ENCODE results near the gene PTH1R.

Gene PTH1R

DNA sequence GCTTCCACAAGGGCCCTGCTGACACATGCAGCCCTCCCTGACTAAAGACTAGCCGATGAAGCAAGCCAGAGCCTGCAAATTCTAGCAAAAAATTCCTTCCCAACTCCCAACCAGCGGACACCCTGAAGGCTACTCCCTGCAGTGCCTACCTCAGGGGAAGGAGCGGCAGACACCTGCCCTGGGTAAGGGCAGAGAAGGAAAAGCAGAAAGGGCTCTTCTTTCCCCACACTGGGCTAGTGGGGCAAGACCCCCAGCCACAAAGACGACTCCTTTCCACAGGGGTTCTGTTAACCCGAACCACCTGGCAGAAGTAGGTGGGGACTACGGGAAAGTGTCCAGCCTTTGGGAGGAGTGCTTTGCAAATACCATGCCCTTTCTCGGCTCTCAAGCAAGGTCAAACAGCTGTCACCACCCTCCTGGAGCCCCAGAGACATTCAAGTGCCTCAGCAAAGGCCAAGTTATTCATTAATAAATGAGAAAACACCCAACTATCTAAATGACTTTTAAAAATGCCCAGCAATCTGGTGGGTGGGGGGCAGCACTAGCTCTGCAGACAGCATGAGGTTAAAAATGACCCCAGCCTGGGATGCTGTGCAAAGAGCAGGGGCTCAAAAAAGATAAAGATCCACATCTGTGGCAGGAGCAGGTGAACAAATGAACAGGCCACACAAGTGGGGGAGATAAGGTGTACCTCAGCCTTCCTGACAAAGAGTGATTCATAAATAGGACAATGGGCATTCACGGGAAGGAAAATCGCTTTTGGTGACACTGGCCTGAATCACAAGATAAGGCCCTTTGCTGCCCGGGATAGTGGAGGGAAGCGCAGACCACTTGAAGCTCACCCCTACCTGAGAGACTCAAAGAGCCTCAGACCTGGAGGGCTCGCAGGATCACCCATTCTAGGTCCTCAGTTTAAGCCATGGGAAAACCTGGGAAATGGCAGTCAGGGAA lies 66.0 kb downstream of the PTH1R start:
- no peak for DNase-seq (ENCODE audit: low spot score)
- no peak for FAIRE-seq

DNA sequence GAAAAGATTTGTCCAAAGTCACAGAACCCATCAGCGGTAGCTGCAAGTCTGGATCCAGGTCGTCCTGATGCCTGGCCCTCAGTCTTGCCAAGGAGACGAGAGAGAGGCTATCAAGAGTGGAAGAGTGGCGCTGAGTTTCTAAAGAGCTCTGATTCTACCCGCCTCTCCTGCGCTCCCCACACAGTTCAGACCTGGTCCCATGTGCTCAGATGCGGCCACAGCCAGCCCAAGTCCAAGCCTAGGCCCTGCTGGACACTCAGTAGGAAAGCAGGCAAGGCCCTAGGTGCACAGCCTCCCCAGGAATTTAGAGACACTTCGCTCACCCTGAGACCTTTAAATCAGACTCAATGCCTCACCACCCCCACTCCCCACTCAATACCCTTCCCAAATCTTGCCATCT lies 66.7 kb downstream of the PTH1R start:
- no peak for DNase-seq (ENCODE audit: low spot score)
- no peak for FAIRE-seq

- DNase-seq (ENCODE audit: low spot score), result no peak
- FAIRE-seq, result no peak
These were observed 68.9 kb downstream of the PTH1R start for GRCh38 chr3:46946416-46946815.

DNA sequence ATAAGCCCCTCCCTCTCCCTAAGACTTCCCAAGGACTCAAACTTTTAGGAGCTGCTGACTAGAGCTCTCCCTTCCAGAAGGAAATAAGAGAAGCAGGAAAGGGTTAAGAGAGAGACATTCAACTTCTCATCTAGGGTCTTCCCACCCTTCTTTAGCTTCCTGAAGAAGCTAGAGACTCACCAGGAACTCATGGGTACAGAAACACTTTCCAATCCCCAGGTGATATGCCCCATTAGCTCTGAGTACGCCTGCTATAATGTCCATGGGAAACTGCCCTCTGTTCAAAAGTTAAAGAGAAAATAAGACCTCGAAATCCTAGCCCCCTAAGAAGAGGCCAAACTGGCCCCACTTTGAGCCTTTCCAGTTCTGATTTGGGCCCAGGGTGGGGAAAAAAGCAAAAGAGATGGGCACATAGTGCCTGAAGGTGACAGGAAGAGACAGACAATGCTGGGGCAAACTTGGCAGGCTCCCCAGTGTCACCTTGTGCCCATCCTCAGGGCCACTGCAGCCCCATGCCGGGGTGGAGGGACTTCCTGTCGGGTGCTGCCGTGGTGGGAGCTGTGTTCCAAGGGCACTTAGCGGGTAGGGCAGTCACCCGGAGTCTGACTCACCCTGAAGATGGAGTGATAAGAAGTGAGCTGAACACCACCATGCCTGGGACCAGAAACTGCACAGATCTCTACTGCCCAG lies 69.5 kb downstream of the PTH1R start:
- no peak for FAIRE-seq

DNA sequence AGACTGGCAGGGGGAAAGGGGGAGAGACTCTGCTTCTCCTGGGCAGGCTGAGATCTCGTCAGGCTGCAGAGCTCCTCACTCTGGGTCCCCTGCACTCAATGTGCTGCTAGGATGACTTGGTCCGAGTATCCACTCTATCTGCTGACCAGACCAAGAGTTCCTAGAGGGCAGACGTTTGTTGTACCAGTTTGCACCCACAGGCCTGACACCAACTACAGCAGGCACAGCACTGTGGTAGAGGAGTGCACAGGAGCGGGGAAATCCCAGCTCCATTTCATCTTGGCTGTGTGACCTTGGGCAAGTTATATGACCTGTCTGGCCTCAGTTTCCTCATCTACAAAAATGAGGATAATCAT lies 70.0 kb downstream of the PTH1R start:
- FAIRE-seq (no peak), DNase-seq (ENCODE audit: low spot score) (no peak)

More for the DNA sequence above, 69.5 kb downstream of the PTH1R start:
- DNase-seq (ENCODE audit: low spot score), result no peak

DNA sequence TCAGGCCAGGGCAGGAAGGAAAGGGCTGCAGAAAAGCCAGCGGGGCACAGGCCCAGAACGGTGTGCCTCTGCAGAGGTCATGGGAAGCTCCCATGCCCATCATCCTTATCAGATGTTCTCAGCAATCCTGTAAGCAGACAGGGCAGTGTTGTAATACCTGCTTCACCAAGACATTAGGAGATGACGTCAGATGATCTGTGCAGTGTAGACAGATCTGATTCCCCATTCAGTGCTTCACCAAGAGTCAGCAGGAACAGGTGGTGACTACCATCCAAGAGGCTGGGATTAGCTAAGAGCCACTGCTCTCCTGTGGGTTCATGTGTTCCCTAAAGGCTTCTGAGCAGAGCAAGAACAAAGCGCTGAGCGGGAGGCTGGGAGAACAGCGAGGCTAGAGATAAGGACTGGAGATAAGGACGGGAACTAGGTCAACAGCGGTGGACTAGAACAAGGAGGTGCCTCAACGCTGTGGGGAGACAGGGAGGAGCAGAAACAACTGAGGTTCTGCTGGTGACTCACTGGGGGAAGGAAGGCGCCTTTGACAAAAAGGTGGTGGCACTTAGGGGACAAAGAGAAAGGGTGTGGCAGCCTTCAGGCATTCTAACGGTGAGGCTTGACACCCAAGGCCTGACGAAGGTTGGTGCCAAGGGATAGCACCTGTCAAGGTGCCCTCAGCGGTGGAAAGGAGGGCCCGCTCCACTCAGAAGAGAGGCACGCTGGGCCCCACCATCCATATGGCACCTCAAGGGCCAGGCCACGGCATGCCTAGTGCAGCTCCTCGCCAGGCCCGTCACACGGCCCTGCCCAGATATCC lies 70.7 kb downstream of the PTH1R start:
- FAIRE-seq (no peak), DNase-seq (ENCODE audit: low spot score) (no peak)

DNA sequence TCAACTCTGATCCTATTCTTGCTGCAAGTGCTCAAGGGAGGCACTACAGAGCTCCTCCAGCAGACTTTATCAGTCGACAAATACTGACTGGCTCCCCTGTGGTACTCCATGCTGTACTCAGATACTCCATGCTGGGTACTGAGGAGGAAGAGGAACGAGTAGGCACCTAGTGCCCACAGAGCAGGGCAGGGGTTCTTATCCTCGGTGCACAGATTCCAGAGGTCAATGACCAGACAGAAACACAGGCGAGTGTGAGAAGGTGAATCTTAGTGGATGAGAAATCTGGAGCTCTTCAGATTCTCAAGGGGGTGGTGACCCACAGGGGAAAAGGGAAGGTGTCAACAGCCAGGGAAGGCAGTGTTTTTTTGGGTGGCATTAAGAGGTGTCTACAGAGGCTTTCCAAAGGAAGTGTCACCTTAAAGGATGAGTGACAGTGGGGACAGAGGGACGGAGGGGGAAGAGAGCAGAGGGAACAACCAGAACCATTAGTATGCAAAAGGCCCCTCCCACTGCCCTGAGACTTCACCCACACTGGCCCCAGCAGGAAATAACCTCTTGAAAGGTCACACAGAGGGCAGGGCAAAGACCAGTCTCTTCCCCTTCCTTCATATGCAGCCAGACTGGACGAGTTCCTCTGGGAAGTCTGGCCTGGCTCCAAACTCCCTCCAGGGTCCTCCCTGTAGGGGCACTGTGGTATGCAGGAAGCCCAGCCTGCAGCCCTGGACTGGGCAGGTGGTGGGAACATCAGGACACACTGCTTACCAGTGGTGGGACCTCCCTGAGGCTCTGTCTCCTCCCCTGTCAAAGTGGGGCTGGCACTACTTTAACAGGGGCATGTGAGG lies 71.5 kb downstream of the PTH1R start:
- FAIRE-seq (no peak), DNase-seq (ENCODE audit: low spot score) (no peak)

GRCh38 chr3:46950177-46950576 lies 72.7 kb downstream of the PTH1R start:
- DNase-seq (ENCODE audit: low spot score), result no peak
- FAIRE-seq, result no peak

DNA sequence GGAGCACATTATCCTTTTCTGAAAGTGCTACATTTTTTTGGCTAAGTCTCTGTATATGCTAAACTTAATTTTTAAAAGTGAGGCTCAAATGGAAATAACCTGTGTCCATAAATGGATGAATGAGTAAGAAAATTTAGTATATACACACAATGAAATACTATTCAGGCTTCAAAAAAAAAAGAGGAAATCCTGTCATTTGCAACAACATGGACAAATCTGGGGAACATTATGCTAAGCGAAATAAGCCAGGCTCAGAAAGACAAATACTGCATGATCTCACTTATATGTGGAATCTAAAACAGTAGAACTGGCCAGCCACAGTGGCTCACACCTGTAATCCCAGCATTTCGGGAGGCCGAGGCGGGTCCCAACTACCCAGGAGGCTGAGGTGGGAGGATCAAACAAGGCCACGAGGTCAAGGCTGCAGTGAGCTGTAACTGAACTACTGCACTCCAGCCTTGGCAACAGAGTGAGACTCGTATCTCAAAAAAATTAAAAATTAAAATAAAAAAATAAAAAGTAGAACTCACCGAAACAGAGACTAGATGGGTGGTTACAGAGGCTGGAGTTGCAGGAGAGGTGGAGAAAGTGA lies 73.2 kb downstream of the PTH1R start:
- DNase-seq (ENCODE audit: low spot score), result no peak
- FAIRE-seq, result no peak

DNA sequence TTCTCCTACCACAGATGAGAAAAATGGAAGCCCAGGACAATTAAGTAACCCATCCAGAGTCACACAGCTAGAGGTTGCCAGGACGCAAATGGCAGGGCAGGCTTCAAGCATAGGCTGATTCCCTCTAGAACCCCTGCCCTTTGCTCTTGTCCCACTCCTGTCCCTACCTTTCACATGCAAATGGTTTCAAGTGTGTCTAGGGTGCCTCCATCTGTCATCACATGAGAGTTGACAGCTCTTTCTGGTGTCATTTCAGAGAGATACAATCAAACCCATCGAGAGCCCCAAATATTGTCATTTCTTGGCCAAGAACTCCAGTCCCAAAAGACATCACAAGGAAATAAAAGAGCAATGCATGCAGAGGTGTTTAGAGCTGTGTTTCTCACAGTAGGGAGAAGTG lies 75.3 kb downstream of the PTH1R start:
- no peak for DNase-seq (ENCODE audit: low spot score)
- peak; percentile 59 for FAIRE-seq

Measured in urothelium cell line (cell line).